Cardiac septum (tissue), 1 donor: ENCODE data around the gene IGFLR1. TPM values are rescaled to one million over a fixed set of nuclear protein-coding genes. Genes with fewer than 3 reads are reported as not detected.

Experiments used
- DNase-seq: peaks from one replicate; pipeline ENCODE4 v3.0.0-alpha.2; 2020; ENCODE audit warnings: low spot score
- intact Hi-C: fragments of 100-400 bp; cut with DNase I; formaldehyde crosslinking; loops from one replicate; pipeline ENCODE4 v1.14.0; 2022
- long read RNA-seq: library from polyadenylated mRNA; unstranded; transcript quantifications from one replicate; pipeline ENCODE4 v2.0.0, GENCODE V29; 2021
- total RNA-seq: library from RNA; stranded (reverse); fragmentation: NEBNext Ultra II Directional; extraction: Animal tissue kit (Norgen Biotek cat#: 25700); gene quantifications from one replicate; pipeline ENCODE4 v1.2.1, GENCODE V29; 2021
- donor health status: DM: no; HTN: no; CAD: no.

IGFLR1 gene, protein sequence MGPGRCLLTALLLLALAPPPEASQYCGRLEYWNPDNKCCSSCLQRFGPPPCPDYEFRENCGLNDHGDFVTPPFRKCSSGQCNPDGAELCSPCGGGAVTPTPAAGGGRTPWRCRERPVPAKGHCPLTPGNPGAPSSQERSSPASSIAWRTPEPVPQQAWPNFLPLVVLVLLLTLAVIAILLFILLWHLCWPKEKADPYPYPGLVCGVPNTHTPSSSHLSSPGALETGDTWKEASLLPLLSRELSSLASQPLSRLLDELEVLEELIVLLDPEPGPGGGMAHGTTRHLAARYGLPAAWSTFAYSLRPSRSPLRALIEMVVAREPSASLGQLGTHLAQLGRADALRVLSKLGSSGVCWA
- 4.2 TPM for total RNA-seq
- long read RNA-seq, partial matches to known transcripts: 0 of 5 reads
- long read RNA-seq, other reads (novel, unspliced or antisense): 4 of 5 reads

DNA sequence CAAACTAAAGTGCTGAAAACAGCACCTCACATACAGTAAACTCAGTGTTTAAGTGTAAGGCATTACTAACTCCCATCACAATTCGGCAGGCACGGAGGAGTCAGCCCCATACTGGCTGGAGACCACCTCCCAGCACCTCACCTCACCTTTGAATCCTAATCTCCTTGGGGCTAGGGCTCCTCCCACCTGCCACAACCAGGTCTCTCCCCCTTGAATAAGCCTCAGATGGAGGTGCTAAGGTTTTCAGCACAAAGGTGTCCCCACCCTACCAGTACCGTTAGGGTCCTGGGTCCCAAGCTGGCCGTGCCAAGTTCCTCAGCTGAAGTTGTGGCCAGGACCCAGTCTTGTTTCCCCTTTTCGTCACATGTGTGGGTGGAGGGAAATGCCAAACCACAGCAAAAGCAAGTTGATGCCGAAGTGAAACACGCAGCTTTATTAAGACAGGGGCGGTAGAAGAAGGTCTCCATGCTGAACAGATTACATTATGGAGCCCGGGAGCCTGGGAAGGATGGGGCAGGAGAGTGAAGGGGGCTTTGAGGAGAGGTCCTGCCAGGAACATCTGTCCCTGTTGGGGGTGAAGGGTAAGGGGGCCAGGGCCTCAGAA, at the start of gene IGFLR1:
IGFLR1 (minus strand) TSS at position 332 of the 604 bp plus-strand sequence. CDS start 1,272 bp downstream, outside the sequence.
- no peak for DNase-seq

DNA sequence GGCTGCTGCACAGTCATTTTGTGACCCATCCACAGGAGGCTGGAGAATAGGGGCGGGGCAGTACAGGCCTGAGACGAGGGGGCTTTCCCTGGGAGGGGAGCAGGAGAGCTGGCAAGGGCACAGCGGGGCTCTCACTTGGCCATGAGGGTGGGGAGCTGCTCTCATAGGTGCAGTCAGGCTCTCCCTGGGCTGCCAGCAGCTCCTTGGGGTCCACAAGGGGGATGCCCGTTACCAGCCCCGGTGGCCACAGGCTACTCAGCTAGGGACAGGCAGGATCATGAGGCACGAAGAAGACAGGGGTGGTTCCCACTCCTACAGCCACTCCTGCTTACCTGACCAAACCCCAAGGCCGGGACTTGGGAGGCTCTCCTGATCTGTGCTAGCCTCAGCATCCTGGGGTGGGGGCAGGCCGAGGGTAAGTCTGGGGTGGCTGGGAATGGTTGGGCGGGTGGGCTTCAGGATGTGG, 49.6 kb upstream of the IGFLR1 start:
- intact Hi-C loops: no loop called here
- no peak for DNase-seq

More for the DNA sequence above, at the start of gene IGFLR1:
- intact Hi-C loops: no loop called here

DNA sequence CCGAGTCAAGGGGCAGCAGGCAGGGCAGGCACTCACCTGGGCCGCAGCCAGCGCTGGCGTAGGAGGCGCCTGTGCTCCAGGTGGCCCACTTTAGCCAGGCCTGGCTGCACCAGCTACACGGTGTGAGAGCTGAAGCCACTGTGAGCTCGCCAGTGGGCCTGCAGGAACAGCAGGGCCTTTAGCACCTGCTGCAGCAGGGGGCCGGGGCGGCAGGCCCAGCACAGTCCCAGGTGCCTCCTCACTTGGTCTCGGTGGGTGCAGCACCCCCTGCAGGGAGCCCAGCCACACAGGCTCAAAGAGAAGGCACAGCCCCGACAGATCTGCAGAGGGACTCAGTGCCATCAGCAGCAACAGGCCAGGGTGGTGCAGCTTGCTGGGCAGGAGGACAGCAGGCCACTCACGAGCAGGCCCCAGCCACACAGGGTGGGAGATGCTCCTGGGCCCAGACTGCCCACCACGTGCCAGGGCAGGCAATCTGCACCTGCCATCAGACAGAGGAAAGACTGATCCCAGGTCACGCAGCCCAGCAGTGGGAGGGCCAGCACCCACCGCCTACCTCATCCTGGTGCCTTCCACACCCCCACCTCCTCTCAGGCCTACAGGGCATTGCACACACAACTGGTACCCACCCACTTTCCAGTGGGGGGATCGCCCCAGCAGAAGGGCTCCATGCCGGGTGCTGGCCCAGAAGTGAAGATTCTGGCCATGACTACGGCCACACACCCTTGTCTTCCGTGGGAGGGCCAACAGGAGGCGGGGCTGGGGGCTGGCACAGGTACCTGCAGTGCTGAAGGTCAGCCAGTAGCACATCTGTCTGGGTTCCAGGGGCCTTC, 48.9 kb upstream of the IGFLR1 start:
- DNase-seq: no peak
- intact Hi-C loops: no loop called here

DNA sequence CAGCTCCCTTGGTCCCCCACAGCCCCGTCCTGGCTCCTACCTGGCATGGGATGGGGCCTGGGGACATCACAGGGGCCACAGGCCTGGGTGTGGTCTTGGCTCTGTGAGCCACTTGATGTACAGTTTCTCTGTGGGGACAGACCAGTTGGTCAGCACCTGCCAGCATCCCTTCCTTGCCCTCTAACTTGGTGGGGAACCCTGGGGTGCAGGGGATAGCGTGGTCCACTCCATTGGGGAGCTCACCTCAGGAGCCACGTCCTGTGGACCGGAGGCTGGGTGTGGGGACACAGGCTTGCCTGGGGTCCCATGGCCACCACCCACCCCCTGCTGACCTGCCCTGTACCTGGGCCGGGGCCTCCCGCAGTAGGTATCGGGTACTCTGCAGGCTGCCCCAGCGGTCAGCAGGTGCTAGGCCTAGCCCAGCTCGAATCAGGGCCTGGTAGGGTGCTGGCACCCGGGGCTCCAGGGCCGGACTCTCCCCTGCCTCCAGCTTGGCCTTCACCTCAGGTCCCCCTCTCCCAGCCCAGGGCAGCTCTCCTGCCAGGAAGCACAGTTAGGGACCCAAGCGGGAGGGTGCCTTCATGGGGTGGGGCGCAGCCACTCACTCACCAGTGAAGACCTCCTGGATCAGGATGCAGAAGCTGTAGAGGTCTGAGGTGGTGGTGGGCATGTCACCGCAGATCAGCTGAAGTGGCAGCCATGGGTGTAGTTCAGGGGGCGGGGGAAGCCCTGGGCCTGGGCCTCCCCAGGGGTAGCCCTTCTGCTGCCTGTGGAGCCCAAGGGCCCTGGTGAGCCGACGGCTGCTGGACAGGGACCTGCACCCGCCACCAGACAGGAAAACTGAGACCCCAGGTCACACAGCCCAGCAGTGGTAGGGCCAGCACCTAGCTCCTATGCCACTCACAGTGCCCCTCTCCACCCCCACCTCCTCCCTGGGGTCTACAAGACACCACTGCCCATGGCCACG, 48.0 kb upstream of the IGFLR1 start:
- intact Hi-C loops: no loop called here
- no peak for DNase-seq

DNA sequence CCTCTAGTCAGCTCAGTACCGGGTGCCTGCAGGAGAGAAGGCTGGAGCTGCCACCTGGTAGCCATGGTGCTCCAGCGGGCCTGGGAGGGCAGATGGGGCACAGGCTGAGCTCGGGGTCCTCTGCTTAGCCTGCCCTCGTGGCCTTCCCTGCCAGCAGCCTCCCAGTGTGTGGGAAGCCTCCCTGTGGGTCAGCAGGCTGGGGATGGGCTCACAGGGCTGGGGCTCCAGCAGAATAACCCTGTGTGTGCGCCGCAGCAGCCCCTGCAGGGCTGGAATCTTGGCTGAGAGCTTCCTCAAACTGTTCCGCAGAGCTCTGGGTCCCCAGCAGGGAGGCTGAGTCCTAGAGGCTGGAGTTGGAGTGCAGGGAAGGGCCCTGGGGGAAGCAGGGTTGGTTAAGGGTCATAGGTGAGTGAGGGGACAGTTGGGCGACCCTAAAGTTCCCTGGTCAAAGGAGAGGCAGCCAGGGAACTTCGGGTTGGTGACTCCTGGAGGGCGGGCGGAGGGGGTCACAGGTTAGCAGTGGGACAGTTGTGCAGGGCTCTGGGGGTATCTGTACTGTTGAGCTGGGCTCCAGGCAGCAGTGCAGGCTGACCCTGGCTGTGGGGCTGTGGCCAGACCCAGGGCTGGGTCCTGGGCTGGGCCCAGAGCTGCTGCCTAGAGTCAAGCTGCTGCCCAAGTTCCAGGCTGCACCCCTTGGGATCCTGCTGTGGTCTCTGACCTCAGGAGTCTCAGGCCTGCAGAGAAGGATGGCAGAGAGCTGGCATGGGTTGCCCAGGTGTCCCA, 47.1 kb upstream of the IGFLR1 start:
- no peak for DNase-seq
- intact Hi-C loops: no loop called here

DNA sequence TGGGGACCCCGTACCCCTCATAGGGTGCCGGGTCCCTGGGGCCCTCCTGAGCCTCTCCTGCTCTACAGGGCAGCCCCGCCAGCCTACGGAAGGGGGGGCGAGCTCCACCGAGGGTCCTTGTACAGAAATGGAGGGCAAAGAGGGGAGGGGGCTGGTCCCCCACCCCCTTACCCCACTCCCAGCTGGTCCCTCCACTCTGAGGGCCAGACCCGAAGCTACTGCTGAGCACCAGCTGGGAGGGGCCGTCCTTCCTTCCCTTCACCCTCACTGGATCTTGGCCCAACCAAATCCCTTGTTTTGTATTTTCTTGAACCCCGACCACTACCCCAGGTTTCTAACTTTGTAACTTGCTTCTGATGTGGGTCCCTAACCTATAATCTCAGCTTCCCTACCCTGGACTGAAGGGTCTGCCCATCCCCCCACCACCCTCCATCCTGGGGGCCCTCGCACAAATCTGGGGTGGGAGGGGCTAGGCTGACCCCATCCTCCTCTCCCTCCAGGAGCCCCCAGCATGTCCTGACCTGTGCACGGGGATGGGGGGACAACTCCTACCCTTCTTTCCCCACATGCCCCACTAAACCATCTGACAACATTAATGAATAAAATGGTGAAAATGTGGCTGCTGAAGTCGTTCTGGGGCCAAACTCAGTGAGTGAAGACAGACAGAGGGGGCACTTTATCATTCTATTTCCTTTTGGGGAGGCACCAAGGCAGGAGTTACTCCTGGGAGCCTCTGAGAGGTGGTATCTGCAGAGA, 46.1 kb upstream of the IGFLR1 start:
- intact Hi-C loops: no loop called here
- DNase-seq: no peak

DNA sequence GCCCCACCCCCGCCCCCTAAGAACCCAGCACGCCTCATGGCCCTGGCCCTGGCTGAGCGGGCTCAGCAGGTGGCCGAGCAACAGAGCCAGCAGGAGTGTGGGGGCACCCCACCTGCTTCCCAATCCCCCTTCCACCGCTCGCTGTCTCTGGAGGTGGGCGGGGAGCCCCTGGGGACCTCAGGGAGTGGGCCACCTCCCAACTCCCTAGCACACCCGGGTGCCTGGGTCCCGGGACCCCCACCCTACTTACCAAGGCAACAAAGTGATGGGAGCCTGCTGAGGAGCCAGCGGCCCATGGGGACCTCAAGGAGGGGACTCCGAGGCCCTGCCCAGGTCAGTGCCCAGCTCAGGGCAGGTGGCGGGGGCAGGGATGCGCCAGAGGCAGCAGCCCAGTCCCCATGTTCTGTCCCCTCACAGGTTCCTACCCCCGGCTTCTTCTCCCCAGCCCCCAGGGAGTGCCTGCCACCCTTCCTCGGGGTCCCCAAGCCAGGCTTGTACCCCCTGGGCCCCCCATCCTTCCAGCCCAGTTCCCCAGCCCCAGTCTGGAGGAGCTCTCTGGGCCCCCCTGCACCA, 45.1 kb upstream of the IGFLR1 start:
- no peak for DNase-seq
- intact Hi-C loops: no loop called here

DNA sequence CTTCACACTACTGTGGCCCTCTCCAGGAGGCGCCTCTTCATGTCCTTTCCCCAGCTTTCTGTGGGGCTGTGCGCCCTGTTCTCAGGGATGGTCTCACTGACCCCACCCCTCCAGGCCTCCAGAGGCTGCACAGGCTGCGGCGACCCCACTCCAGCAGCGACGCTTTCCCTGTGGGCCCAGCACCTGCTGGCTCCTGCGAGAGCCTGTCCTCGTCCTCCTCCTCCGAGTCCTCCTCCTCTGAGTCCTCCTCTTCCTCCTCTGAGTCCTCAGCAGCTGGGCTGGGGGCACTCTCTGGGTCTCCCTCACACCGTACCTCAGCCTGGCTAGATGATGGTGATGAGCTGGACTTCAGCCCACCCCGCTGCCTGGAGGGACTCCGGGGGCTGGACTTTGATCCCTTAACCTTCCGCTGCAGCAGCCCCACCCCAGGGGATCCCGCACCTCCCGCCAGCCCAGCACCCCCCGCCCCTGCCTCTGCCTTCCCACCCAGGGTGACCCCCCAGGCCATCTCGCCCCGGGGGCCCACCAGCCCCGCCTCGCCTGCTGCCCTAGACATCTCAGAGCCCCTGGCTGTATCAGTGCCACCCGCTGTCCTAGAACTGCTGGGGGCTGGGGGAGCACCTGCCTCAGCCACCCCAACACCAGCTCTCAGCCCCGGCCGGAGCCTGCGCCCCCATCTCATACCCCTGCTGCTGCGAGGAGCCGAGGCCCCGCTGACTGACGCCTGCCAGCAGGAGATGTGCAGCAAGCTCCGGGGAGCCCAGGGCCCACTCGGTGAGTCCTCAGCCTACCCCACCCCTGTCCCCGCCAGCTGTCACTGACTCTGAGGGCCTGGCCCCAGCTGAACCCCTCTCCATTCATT, 44.3 kb upstream of the IGFLR1 start:
- no peak for DNase-seq
- intact Hi-C loops: no loop called here

DNA sequence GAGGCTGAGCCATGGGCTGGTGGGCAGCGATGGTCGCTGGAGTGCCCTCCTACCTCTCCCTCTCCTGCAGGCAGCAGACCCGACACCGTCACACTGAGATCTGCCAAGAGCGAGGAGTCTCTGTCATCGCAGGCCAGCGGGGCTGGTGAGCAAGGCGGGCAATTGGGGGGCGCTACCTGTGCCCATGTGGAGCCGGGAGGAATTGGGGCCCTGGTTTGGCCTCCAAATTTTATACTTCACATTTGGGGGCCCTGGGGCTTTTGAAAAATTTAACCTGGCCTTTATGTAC, 43.0 kb upstream of the IGFLR1 start:
- intact Hi-C loops: no loop called here
- DNase-seq: no peak

DNA sequence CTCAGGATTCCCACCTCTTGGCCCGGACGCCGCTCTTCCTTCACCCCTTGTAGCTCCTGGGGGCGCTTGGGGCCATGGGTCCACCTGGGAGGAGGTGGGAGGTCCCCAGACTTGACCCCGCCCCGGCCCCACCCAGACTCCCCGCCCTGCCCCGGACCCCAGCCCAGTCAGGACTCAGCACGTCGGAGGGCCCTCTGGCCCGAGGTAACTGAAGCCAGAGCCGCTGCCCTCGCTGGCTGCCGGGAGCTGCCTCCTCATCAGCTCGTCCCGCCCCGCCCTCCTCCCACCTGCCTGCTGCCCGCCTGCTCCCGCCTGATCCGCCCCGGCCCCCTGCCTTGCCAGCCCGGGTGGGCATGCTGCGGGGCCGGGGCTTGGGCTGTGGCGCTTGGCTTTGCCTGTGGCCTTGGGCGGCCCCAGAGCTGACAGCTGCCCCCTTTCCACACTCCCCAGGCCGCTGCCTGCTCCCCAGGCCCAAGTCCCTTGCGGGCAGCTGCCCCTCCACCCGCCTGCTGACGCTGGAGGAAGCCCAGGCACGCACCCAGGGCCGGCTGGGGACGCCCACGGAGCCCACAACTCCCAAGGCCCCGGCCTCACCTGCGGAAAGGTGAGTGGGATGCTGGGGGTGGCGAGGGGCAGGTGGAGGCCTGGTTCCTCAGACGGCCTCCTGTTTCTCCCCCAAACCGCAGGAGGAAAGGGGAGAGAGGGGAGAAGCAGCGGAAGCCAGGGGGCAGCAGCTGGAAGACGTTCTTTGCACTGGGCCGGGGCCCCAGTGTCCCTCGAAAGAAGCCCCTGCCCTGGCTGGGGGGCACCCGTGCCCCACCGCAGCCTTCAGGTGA, 42.5 kb upstream of the IGFLR1 start:
- intact Hi-C loops: no loop called here
- DNase-seq: no peak

DNA sequence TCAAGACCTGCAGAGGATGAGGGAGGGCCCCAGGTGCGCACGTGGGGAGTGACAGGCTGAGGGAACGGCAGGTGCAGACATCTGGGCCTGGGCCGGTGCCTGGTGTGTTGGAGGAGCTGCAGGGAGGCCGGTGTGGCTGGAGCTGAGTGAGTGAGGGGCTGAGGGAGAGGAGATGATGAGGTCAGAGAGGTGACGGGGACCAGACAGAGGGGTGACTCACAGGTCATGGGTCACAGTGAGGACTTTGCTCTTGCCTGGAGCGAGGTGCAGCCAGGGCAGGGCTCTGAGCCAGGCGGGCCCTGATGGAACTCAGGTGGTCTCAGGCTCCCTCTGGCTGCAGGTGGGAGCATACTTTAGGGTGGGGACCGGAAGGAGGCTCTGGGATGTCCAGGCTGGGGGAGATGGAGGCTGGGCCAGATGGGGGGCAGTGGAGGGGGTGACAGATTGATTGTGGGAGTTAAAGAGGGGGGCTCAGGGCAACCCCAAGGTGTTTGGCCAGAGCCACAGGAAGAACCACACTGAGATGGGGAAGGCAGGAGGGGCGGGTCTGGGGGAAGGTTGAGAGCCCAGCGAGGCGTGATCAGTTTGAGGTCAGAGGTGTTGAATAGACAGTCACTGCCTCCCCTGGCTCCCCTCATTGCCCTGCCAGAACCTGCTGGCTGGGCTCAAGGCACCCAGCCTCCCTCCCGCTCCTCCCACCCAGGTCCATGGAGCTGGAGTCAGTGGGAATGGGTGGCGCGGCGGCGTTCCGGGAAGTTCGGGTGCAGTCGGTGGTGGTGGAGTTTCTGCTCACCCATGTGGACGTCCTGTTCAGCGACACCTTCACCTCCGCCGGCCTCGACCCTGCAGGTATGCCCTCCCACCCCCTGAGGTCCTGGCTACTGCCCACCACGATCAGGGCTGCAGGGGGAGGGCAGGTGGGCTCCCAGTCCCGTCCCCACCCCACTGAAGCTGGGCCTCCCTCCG, 41.5 kb upstream of the IGFLR1 start:
- intact Hi-C loops: no loop called here
- no peak for DNase-seq

DNA sequence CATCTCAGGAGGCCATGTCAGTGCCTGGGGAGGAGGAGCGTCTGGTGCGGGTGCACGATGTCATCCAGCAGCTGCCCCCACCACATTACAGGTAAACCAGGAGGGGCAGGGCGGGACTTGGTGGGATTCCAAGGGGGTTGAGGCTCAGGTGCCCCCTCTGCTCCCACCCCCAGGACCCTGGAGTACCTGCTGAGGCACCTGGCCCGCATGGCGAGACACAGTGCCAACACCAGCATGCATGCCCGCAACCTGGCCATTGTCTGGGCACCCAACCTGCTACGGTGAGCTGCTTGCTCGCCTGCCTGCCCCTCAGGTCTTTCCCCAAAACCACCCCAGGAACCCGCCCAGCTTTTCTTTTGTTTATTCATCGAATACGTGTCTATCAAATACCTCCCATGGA, 40.3 kb upstream of the IGFLR1 start:
- DNase-seq: no peak
- intact Hi-C loops: no loop called here

DNA sequence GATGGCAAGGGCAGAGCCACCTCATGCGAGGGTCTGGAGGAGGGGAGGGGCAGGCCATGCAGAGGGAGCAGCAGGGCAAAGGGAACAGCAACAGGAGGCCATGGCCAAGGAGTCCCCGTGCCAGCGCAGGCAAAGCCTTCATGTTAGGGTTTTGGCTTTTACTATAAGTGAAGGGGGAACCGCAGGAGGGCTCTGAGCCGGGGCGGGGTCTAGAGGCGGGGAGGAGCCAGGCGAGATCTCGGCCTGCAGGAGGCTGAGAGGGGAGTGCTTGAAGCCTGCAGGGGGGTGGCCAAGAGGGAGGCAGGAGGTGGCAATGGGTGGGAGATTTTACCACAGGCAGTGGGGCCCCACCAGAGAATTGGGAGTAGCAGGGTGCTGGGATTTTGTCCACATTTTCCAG, 39.4 kb upstream of the IGFLR1 start:
- intact Hi-C loops: no loop called here
- DNase-seq: no peak

DNA sequence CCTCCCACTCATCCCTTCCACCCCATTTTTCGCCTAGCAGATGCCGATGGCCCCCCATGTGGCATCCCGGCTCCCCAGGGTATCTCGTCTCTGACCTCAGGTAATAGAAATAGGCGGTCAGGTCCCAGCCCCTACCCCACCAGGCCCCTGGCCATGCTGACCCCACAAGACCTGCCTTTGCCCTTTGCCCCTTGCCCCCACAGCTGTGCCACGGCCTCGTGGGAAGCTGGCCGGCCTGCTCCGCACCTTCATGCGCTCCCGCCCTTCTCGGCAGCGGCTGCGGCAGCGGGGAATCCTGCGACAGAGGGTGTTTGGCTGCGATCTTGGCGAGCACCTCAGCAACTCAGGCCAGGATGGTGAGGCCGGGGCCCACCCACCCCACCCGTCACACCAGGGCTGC, 38.5 kb upstream of the IGFLR1 start:
- DNase-seq: no peak
- intact Hi-C loops: no loop called here

DNA sequence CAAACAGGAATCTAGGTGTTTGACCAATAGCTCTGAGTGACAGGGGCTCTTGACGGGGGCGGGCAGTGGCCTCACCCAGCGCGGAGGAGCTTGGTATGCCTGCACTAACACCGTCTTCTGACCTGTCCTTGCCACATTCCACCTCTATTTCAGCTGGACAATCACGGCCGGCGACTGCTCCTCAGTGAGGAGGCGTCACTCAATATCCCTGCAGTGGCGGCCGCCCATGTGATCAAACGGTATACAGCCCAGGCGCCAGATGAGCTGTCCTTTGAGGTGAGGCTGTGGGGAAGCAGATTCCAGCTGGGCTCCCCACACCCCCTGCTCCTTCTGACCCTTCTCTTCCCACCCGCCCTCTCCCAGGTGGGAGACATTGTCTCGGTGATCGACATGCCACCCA, 37.8 kb upstream of the IGFLR1 start:
- no peak for DNase-seq
- intact Hi-C loops: no loop called here
